GM21360 (cell line): ENCODE measurements around the gene SSNA1.

Experiments
- ATAC-seq: cut with Tn5 transposase; IDR thresholded peaks from one replicate; pipeline ENCODE4 v1.9.1; 2021; ENCODE audit warnings: mild to moderate bottlenecking, moderate library complexity; ENCODE audit not compliant: unreplicated experiment

SSNA1 gene

DNA sequence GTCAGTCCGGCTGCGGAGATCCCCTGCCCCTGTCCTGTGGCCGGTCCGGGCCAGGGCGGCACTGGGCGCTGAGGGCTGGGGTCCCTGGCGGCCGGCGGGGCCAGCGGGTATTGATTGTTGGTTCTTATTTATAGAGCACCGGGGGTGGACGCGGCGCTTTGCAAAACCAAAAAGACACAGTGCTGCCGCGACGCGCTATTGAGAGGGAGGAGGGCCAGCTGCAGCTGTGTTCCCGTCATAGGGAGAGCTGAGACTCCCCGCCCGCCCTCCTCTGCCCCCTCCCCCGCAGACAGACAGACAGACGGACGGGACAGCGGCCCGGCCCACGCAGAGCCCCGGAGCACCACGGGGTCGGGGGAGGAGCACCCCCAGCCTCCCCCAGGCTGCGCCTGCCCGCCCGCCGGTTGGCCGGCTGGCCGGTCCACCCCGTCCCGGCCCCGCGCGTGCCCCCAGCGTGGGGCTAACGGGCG lies 21.2 kb upstream of the SSNA1 start:
- no peak for ATAC-seq

DNA sequence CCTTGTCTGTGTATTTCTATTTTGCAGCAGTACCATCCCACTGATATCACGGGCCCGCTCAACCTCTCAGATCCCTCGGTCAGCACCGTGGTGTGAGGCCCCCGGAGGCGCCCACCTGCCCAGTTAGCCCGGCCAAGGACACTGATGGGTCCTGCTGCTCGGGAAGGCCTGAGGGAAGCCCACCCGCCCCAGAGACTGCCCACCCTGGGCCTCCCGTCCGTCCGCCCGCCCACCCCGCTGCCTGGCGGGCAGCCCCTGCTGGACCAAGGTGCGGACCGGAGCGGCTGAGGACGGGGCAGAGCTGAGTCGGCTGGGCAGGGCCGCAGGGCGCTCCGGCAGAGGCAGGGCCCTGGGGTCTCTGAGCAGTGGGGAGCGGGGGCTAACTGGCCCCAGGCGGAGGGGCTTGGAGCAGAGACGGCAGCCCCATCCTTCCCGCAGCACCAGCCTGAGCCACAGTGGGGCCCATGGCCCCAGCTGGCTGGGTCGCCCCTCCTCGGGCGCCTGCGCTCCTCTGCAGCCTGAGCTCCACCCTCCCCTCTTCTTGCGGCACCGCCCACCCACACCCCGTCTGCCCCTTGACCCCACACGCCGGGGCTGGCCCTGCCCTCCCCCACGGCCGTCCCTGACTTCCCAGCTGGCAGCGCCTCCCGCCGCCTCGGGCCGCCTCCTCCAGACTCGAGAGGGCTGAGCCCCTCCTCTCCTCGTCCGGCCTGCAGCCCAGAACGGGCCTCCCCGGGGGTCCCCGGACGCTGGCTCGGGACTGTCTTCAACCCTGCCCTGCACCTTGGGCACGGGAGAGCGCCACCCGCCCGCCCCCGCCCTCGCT lies 20.5 kb upstream of the SSNA1 start:
- ATAC-seq: no peak

DNA sequence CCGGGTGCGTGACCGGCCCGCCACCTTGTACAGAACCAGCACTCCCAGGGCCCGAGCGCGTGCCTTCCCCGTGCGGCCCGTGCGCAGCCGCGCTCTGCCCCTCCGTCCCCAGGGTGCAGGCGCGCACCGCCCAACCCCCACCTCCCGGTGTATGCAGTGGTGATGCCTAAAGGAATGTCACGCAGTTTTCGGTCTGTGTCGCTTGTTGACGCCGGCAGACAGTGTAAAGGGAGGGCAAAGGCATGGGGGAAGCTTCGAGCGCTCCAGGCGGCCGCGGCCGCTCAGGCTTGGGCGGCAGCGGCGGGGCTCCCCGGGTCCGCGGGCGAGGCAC lies 19.9 kb upstream of the SSNA1 start:
- no peak for ATAC-seq

DNA sequence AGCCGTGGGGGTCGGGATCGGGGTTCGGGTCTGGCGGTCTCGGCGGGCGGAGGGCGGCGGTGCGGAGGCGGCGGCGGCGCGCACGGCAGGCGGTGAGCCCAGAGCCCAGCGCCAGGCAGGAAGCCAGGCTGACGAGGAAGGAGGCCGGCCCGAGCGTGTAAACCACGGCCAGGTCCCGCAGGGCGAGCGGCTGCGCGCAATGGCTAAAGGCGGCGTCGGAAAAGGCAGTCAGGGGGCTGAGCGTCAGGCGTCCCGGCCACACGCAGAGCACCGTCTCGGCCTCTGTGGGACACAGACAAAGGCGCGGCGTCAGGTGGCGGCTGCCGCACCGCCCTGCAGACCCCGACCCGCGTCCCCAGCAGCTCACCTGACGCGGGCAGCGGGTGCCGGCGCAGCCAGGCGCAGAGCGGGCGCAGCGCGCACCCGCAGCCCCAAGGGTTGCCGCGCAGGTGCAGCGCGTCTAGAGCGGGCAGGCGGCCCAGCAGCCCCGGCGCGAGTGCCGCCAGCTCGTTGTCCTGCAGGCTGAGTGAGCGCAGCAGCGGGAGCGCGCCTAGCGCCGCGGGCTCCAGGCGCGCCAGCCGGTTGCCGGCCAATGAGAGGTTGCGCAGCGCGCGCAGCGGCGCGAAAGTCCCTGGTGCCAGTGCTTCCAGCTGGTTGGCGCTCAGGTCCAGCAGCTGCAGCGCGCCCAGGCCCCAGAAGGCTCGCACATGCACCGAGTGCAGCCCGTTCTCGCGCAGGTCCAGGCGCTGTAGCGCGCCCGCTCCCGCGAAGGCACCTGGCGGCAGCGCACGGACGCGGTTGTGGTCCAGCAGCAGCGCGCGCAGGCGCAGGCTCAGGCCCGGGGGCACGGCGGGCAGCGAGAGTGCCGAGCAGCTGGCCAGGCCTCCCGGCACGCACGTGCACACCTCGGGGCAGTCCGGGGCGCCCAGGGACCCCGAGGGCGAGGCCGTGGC lies 19.3 kb upstream of the SSNA1 start:
- no peak for ATAC-seq

DNA sequence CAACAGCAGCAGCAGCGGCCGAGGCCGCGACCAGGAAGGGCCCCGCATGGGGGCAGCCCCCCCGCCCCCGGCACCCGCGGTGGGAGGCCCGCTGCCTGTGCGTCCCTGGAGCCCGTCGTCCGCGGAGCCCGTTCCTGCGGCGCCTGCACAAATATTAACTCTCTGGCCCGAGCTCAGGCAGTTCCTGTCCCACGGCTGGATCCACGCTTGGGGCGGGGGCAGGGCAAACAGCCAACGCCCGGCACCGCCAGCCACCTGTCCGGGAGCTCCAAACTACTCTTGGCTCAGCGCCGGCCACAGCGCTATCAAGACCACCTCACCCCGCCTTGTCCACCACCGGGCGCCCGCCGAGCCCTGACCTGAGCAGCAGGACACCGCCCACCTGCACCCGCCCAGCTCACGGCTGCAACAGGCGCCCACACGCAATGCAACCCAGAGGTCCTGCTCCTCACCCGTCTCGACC lies 18.5 kb upstream of the SSNA1 start, which contains the start of gene LRRC26:
TSS of gene LRRC26 (minus strand) at position 156 of the 463 bp plus-strand sequence. CDS start at position 48, 108 bp downstream.
- ATAC-seq: no peak

DNA sequence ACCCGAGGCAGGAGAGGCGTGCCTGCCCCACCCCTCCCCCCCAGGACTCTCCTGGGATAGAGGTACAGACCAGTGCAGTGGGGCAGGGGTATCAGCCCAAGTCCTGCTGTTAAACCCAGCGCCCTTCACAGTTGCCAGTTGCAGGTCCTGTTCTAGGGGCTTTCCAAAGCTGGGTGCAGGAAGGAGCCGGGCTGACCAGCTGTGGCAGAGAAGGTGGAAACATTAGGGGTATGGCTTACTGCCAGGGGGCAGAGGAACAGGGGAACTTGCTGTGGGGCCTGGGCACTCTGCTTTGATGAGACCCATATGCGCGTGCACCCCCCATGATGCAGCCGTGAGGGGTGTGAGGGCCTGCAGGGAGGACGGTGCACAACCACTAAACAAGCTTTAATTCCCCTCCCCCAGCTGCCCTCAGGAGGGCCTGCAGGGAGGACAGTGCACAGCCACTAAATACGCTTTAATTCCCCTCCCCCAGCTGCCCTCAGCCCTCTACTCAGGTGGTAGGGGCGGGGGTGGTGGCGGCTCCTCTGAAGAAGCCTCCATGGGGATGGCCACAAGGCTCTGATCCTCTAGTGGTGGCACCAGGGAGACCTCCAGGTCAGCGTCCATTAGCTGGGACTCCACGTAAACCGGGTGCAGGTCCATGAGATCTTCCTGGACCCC lies 17.9 kb upstream of the SSNA1 start:
- ATAC-seq: no peak

DNA sequence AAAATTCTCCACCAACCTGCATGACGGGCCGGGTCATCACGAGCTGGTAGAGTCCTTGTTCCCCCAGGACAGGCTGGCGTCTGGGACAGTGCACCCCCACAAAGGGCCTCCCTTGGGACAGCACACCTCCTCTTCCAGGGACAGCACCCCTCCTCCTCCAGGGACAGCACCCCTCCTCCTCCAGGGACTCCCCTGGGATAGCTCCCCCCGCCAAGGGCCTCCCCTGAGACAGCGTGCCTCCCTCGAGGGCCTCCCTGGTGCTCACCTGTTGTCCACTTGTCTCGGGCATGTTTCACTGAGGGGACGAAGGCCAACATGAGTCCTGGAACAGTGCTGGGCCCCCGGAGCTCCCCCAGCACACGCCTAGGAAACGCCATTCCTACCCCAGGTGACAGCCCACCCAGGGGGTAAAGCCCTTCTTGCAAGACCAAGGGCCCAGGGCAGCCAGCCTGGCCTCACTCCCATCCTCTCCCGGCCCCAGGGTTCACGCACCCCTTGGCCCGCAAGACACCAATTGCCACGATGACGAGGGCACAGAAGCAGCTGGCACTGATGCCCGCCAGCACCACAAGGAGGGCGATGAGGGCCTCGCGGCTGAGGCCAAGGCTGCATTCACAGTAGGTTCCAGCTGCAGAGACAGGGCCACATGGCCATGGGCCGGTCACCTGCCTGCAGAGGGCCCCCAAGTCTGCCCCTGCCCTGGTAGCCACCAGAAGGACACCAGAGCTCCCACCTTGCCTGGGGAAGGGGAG lies 17.2 kb upstream of the SSNA1 start:
- no peak for ATAC-seq

DNA sequence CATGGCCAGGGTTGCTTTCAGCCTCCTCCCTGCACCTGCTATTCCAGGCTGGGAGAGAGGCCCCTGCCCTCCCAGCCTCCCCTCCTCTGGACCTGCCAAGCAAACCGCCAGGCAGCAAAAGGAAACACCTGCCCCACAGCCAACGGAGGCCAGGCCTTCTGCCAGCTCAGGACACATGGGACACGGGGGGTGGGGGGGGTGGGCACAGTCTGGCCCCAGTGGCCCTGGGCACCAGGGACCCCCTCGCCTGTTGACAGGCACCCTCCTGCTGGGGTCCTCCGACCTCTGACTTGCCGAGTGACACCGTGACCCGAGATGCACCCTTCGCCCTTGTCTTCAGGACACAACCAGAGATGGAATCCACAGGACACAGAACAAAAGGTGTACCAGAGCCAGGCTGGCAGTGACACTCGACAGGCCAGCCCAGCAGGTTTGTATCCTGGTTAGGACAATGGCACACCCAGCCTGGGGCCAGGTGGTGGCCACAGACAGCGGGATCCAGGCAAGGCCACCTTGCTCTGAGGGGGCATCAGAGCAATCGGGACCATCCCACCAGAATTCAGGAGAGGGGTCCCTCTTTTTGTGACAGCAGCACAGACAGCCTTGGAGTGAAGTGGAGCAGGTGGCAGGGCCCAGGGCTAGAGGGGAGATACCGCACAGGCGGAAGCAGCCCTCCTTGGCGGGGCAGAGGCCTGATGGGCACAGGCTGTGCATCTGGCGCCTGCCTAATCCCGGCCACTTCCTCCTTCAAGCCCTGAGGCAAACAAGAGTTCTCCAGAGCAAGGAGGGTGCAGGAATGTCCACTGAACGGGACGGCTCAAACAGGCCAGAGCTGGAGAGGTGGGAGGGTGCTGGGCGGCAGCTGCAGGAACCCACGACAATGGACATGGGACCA lies 15.3 kb upstream of the SSNA1 start:
- ATAC-seq: no peak

DNA sequence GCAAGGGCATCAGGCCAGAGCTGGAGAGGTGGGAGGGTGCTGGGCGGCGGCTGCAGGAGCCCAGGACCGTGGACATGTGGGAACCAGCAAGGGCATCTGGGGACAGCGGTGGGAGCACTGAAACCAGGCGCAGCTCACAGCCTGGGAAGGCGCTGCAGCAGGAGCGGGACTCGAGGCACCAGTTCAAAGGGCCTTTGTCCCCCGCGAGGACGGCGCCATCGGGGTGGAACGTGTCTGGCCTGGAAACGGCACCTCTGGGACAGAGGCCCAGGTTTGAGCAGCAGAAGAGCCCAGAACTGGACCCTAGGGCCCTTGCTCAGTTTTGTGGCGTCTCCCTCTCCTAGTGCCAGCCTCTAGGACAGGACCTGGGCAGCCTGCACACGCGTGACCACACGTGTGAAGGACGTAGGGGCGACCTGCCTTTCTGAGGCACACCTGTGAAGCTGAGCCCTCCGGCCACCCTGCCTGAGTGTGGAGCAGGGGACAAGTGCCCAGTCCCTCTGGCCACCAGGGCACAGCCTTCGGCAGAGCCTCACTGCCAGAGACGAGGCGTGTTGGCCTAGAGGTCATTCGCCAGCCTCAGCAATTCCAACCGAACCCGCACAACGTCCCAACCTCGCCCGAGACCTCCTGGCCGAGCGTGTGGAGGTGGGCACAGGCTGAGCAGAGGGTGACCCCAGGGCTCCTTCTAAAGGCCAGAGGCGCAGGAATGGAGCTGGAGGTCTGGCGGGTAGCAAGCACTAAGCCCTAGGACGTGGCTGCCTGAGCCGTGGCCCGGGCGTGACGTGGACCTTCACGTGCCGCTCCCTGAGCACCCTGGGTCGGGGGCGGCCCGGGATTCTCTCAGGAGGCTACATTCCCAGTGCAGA lies 14.4 kb upstream of the SSNA1 start:
- ATAC-seq: no peak

DNA sequence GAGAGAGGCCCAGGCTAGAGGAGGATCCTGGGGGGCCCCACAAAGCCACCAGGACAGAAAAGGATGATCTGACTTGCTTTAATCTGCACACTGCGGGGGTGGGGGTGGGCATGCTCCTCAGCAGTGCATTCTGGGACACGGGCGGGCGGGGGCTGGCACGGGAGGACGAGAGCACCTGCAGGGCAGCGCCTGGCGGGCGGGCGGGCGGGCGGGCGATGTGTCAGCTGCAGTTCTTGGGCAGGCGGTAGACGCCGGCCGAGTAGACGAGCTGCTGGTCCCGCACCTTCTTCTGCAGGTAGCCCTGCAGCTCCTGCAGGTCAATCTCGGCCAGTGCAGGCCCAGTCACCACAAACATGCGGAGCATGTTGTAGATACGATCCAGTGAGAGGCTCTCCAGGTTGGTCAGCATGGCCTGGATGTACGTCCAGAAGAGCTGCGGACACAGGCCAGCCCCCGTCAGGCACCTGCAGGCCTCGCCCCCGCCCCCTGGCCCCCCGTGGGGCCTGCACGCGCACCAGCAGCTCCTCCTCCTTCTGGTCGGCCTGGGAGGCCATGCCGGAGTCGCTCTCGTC lies 13.7 kb upstream of the SSNA1 start:
- ATAC-seq: no peak

DNA sequence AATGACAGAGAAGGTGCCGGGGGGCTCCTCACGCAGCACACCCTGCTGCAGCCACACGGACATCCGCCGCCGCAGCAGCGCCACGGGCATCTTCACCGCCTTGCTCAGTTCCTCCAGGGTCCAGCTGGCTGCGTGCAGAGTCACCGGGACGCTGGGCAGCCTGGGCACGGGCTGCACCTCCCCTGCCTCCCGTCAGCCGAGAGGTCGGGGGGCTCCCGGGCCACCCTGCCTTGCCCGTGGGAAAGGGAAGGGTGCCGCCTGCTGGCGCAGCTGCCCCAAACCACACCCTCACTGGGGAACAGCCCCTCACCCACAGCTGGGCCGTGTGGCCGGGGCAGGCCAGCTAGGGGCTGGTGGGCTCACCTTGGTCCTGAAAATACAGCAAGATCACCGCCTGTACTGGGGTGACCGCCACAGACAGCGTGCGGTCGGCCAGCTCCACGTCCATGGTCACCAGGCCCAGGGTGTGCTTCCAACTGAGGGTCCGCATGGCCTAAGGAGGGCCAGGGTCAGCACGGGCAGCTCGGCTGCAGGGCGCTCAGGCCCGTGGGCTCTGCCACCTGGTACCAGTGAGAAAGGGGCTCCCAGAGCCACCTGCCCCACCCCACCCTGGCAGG lies 13.0 kb upstream of the SSNA1 start:
- ATAC-seq: no peak

DNA sequence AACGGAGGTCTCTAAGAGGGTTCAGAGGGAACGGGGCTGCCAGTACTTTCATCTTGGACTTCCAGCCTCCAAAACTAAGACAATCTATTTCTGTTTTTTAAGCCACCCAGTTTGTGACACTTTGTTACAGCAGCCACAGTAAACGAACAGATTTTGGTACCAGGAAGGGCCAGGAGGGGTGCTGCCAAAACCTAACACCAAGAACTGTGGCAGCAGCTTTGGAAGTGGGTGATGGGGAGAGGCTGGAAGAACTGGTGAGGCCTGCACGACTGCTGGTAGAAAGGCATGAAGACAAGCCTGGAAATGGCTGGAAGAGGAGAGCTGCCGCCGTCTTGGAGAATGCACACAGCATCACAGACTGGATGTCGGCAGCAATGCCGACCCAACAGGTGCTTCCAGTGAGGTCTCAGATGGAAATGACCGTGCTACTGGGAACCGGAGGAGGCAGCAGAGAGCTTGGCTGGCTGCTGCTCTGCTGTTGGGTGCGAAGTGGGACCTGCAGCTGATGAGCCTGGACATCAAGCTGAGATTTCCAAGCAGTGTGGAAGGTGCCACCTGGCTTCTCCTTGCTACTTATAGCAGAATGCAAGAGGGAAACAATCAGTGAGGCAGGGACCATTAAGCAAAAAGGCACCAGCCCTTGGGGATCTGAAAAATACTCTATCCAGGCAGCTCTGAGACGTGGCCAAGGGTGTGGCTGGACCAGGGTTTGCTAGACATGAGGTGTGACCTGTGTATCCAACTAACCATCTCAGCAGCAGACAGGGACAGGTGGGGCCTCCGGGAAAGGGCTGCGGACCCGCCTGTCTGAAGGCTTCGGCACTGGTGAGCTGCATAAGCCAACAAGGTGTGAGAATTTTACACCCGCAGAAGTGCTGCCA lies 11.9 kb upstream of the SSNA1 start:
- no peak for ATAC-seq

DNA sequence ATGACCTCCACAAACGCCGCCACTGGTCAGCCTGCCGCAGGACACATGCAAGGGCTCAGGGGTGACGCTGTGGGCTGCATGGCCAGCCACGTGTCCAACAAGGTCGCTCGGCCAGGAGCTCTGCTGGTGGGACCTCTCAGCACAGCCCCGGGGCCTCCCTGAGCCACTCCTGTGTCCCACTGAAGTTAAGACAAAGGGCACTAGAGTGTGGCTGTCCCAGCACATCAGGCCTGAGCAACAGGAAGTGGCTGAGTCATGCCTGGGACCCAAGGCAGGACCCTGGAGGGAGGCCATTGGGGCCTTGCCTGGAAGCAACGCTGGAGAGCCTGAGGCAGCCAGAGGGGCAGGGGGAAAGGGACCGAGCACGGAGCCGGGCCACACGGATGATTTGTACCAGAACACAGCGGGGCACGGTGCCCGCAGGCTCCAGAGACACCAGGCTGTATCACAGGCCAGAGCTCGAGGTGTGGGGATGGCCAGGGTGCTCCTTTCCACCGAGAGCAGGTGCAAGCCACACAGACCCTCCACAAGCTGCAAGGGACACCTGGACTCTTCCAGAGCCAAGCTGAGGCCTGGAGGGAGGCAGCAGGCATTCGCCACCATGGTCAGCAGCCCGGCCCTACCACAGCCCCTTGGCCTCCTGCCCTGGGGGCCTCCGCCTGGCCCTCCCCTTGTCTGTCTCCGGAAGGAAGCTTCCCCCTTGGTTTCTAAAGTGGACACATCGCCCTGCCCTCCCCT lies 10.1 kb upstream of the SSNA1 start:
- no peak for ATAC-seq

DNA sequence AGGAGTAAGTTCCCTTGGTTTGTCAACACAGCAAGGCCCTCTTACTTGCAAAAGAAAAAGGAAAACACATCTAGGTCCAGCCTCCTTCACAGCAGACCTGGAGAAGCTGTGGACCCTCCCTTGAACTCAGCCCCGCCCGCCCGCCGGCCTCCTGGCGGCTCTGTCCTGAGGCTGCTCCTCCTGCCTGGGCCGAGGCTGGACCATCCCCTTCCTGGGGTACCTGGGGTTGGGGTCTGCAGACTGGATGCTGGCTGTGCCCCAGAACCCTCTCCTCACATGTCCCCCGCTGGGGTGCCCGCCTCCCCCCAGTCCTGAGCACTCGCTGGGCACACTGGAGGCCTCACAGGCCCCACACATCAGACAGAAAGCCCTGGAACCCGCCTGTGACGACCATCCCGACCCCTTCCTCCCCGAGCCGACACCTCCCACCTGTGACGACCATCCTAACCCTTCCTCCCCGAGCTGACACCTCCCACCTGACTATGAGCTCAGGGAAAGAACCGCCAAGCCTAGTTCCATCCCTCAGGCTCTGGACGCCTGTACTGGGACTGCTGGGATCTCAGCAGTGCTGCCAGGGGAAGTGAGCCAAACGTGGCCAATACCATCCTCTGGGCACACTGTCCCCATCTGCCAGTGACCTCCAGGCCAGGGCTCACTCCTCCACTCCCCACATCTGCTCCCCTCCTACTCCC lies 9.4 kb upstream of the SSNA1 start:
- ATAC-seq: no peak

DNA sequence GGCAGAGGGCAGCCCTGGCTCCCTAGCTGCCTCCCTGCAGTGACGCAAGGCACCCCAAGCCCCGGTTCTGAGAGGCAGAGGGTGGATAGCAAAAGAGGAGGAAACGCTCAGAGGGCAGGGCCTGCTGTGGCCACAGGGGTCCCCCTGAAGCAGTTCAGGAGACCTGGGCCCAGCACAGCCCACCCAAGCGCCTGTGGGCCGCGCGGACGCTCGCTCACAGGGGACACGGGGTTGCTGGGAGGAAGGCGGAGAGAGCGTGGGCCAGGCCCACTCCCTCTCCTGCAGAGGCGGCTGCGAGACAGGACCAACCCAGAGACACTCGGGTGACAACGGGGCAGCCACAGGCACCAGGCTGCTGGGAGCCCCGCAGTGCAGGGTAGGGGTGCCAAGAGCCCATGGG lies 8.7 kb upstream of the SSNA1 start:
- ATAC-seq: no peak
